NCI-H2107 treated with DMSO at 0.1 percent for 48 hours (cell line): ENCODE measurements around the gene SUPT16H.
"Not testable (repeated sequence)": the region's sequence is repeated elsewhere in the genome, so short reads cannot be mapped to it uniquely, and the experiment has no call there.

ENCODE experiments used
- DNase-seq: peaks from one replicate; lab custom pipeline; 2025; ENCODE audit not compliant: unreplicated experiment; lab: John Stamatoyannopoulos, UW

Gene SUPT16H

GRCh38 chr14:21307637-21308036 is 76.2 kb downstream of the SUPT16H start:
- DNase-seq = no peak

GRCh38 chr14:21302836-21303140 is 81.0 kb downstream of the SUPT16H start:
- not testable (repeated sequence) for DNase-seq

- no peak for DNase-seq
Measured at GRCh38 chr14:21302013-21302835, 81.6 kb downstream of the SUPT16H start.
